ENCODE measurements around the gene NOTCH1. TPM values are rescaled to one million over a fixed set of nuclear protein-coding genes. Genes with fewer than 3 reads are reported as not detected.

NOTCH1 gene
- polyA plus RNA-seq, 2 of the 4 experiments (the other 2 are of a cell fraction), result 0.88 to 5.7 TPM

GRCh38 chr9:136513191-136513590 lies 32.7 kb downstream of the NOTCH1 start:
- DNase-seq (ENCODE audit: low read depth in 1 of 2, low spot score in 1 of 2), result no peak
- TF ChIP-seq NR3C1 (IDR thresholded peaks at IDR 0.05), result no peak
- no peak for TF ChIP-seq MAZ (IDR thresholded peaks at IDR 0.05; ENCODE audit: borderline replicate concordance, low read depth, low read length)
- TF ChIP-seq SMC3 (IDR thresholded peaks at IDR 0.05), result no peak
- no peak for TF ChIP-seq FOSL2 (IDR thresholded peaks at IDR 0.05)
- no peak for TF ChIP-seq FOSL2 (CRISPR knock-in tag; IDR thresholded peaks at IDR 0.05)
- TF ChIP-seq USF2 (IDR thresholded peaks at IDR 0.05), result no peak
- TF ChIP-seq E2F6 (IDR thresholded peaks at IDR 0.05; ENCODE audit: borderline replicate concordance, low read depth), result no peak
- no peak for TF ChIP-seq ZFP36 (IDR thresholded peaks at IDR 0.05; ENCODE audit: borderline replicate concordance, partially characterized antibody)
- TF ChIP-seq RAD21 (conservative IDR thresholded peaks at IDR 0.05 in 1 of 2, IDR thresholded peaks at IDR 0.05 in 1 of 2), result no peak
- TF ChIP-seq EP300 (IDR thresholded peaks at IDR 0.05), result no peak
- TF ChIP-seq ZSCAN20 (CRISPR knock-in tag; IDR thresholded peaks at IDR 0.05), result no peak
- TF ChIP-seq MAFK (IDR thresholded peaks at IDR 0.05; ENCODE audit: partially characterized antibody), result no peak
- no peak for TF ChIP-seq JUN (IDR thresholded peaks at IDR 0.05)
- no peak for TF ChIP-seq CBX8 (IDR thresholded peaks at IDR 0.05)
- no peak for TF ChIP-seq TFCP2L1 (CRISPR knock-in tag; IDR thresholded peaks at IDR 0.05)
- no peak for TF ChIP-seq NPAS2 (CRISPR knock-in tag; IDR thresholded peaks at IDR 0.05; ENCODE audit: borderline replicate concordance)
- TF ChIP-seq TP53 (CRISPR knock-in tag; IDR thresholded peaks at IDR 0.05), result no peak
- no peak overlapping the region for H3K4me2 ChIP-seq
- POLR2A ChIA-PET, result no interaction called here
- H3K4me3 ChIP-seq, result no peak overlapping the region
- no peaks in the 10 kb centered on the region for H3K9me3 ChIP-seq
- H3K27ac ChIP-seq, result no peak overlapping the region
- CTCF ChIA-PET, result interaction anchor here (2.0 kb wide), 1 partner anchor 25 kb away, joined by 5 read pairs; no protein-coding TSS in a partner anchor
- no peaks in the 10 kb centered on the region for H3K4me1 ChIP-seq
- WGBS (ENCODE audit: missing lambda C conversion rate), result 95% methylated on average over 8 of the region's 16 CpGs
- FAIRE-seq, result no peak
- ATAC-seq, result no peak

GRCh38 chr9:136512651-136513071 lies 33.2 kb downstream of the NOTCH1 start:
- FAIRE-seq (no peak), DNase-seq (ENCODE audit: low read depth in 1 of 2, low spot score in 1 of 2) (peak in 1 of 2 experiments; percentile 44), ATAC-seq (peak; percentile 9 to 51; a peak in 3 of 6 replicates)
- CTCF ChIA-PET, result no interaction called here
- no peaks in the 10 kb centered on the region for H3K4me1 ChIP-seq
- H3K9me3 ChIP-seq, result no peaks in the 10 kb centered on the region
- TF ChIP-seq RAD21 (conservative IDR thresholded peaks at IDR 0.05 in 1 of 2, IDR thresholded peaks at IDR 0.05 in 1 of 2) (no peak), ZFP36 (IDR thresholded peaks at IDR 0.05; ENCODE audit: borderline replicate concordance, partially characterized antibody) (no peak), CHD2 (IDR thresholded peaks at IDR 0.05; ENCODE audit: low read length, partially characterized antibody) (no peak), E2F6 (IDR thresholded peaks at IDR 0.05; ENCODE audit: borderline replicate concordance, low read depth) (no peak), TFCP2L1 (CRISPR knock-in tag; IDR thresholded peaks at IDR 0.05) (no peak), FOSB (CRISPR knock-in tag; IDR thresholded peaks at IDR 0.05) (no peak), NFE2L2 (conservative IDR thresholded peaks at IDR 0.05; ENCODE audit: low read length) (no peak), NR3C1 (IDR thresholded peaks at IDR 0.05) (no peak), GATA3 (IDR thresholded peaks at IDR 0.05; ENCODE audit: borderline replicate concordance) (no peak), HEYL (CRISPR knock-in tag; IDR thresholded peaks at IDR 0.05) (no peak), MYC (IDR thresholded peaks at IDR 0.05; ENCODE audit: borderline replicate concordance, low read length) (no peak), POLR2AphosphoS2 (conservative IDR thresholded peaks at IDR 0.05; ENCODE audit: low read length) (no peak), MAFK (IDR thresholded peaks at IDR 0.05; ENCODE audit: partially characterized antibody) (no peak), ZNF302 (CRISPR knock-in tag; IDR thresholded peaks at IDR 0.05) (no peak), HDAC2 (IDR thresholded peaks at IDR 0.05) (no peak), HOXB5 (CRISPR knock-in tag; IDR thresholded peaks at IDR 0.05) (no peak), ESRRA (IDR thresholded peaks at IDR 0.05; ENCODE audit: borderline replicate concordance, low read length) (no peak), MAX (IDR thresholded peaks at IDR 0.05) (no peak)
- H3K4me3 ChIP-seq, result no peak overlapping the region
- H3K4me2 ChIP-seq, result no peak overlapping the region
- 91% methylated on average over 8 of the region's 13 CpGs for WGBS (ENCODE audit: missing lambda C conversion rate)
- H3K27ac ChIP-seq, result no peak overlapping the region
- POLR2A ChIA-PET, result no interaction called here
